Measurements from ENCODE around the gene CCNK.

DNA sequence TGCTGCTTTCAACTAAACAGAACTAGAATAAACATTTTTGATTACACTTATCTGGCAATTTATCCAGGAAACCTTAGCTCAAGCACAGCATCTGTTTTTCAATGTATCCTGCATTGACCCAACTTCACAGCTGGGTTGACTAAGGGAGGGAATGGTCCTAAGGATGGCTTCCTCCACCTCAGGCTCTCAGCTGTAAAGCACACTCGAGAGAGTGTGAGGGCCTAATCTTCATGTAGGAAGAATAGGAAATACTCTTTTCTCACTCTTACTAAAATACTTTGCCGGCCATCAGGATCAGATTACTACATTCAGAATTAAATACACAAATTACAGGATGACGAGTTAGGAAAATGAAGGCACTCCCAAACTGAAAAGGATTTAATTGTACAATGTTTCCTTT, 7.8 kb upstream of the CCNK start:
- TF ChIP-seq, protein P1, sequence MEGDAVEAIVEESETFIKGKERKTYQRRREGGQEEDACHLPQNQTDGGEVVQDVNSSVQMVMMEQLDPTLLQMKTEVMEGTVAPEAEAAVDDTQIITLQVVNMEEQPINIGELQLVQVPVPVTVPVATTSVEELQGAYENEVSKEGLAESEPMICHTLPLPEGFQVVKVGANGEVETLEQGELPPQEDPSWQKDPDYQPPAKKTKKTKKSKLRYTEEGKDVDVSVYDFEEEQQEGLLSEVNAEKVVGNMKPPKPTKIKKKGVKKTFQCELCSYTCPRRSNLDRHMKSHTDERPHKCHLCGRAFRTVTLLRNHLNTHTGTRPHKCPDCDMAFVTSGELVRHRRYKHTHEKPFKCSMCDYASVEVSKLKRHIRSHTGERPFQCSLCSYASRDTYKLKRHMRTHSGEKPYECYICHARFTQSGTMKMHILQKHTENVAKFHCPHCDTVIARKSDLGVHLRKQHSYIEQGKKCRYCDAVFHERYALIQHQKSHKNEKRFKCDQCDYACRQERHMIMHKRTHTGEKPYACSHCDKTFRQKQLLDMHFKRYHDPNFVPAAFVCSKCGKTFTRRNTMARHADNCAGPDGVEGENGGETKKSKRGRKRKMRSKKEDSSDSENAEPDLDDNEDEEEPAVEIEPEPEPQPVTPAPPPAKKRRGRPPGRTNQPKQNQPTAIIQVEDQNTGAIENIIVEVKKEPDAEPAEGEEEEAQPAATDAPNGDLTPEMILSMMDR (conservative IDR thresholded peaks at IDR 0.05): no peak
- no peak for TF ChIP-seq ZFX (IDR thresholded peaks at IDR 0.05)

Data from C4-2B (cell line).